GM12878 (cell line): Measurements from ENCODE around the gene ATP6V0E1.

Experiments
- CTCF ChIP-seq, 3 experiments: IDR thresholded peaks in 2 of 3; conservative IDR thresholded peaks in 1 of 3; 2 replicates each; pipeline ENCODE4 v1.5.1; 2011; ENCODE audit warnings: low read depth in 3 of 3, low read length in 3 of 3, mild to moderate bottlenecking in 3 of 3, control low read depth in 2 of 3, moderate library complexity in 2 of 3, inconsistent platforms in 1 of 3, mixed read lengths in 1 of 3; ENCODE audit not compliant: control insufficient read depth in 2 of 3, insufficient read depth in 1 of 3; ENCODE audit errors: extremely low read depth in 1 of 3
- EP300 ChIP-seq, 2 experiments: fragments of 150-350 bp in 1 of 2; IDR thresholded peaks; 2 replicates each; pipeline ENCODE4 v1.6.1; 2011 to 2012; ENCODE audit warnings: low read depth in 2 of 2, low read length in 2 of 2, borderline replicate concordance in 1 of 2, improper control_type of control experiment in 1 of 2, inconsistent platforms in 1 of 2; ENCODE audit not compliant: control insufficient read depth in 1 of 2
- EZH2 ChIP-seq: IDR thresholded peaks from 2 replicates; pipeline ENCODE4 v1.6.1; 2012; ENCODE audit warnings: low read depth, mild to moderate bottlenecking, control low read depth, inconsistent platforms, low read length, borderline replicate concordance; ENCODE audit not compliant: control insufficient read depth
- MYC ChIP-seq: IDR thresholded peaks from 2 replicates; pipeline ENCODE4 v1.6.1; 2011; ENCODE audit warnings: mild to moderate bottlenecking, low read length, moderate library complexity, inconsistent platforms; ENCODE audit not compliant: insufficient read depth, insufficient replicate concordance, insufficient read length, severe bottlenecking
- POLR2A ChIP-seq: IDR thresholded peaks from 2 replicates; pipeline ENCODE4 v1.6.1; 2011; ENCODE audit warnings: low read depth, mild to moderate bottlenecking, low read length
- PRDM15 ChIP-seq: fragments of 450-650 bp; formaldehyde crosslinking; IDR thresholded peaks from 2 replicates; pipeline ENCODE4 v1.4.0; 2020; ENCODE audit warnings: mild to moderate bottlenecking, moderate library complexity
- ZBTB33 ChIP-seq: fragments of 450-650 bp; IDR thresholded peaks from 2 replicates; pipeline ENCODE4 v1.6.1; 2017; ENCODE audit warnings: mild to moderate bottlenecking
- ZBTB40 ChIP-seq: fragments of 450-650 bp; IDR thresholded peaks from 2 replicates; pipeline ENCODE4 v1.6.1; 2016; ENCODE audit warnings: mild to moderate bottlenecking, moderate library complexity, borderline replicate concordance

- TF ChIP-seq POLR2A (no peak), CTCF (IDR thresholded peaks at IDR 0.05 in 2 of 3, conservative IDR thresholded peaks at IDR 0.05 in 1 of 3; ENCODE audit: control insufficient read depth in 2 of 3, extremely low read depth in 1 of 3, insufficient read depth in 1 of 3, low read depth in 3 of 3, low read length in 3 of 3) (no peak), ZBTB40 (no peak), EZH2 (no peak), MYC (no peak), PRDM15 (CRISPR knock-in tag) (no peak), EP300 (IDR thresholded peaks at IDR 0.05; ENCODE audit: borderline replicate concordance in 1 of 2, control insufficient read depth in 1 of 2, low read depth in 2 of 2, low read length in 2 of 2) (no peak), ZBTB33 (no peak)
Measured at GRCh38 chr5:172973127-172973916, 10.2 kb upstream of the ATP6V0E1 start.
